Fibroblast of the conjunctiva (primary cell): ENCODE results near the gene TMEM14A.
A peak's percentile ranks its signal among the peaks of the same experiment; 100 is the strongest.
"Not testable (repeated sequence)": the region's sequence is repeated elsewhere in the genome, so short reads cannot be mapped to it uniquely, and the experiment has no call there.

Experiments used
- DNase-seq: peaks from one replicate; pipeline ENCODE4 v3.0.0-alpha.2; 2010; ENCODE audit warnings: low read depth

The TMEM14A gene

DNA sequence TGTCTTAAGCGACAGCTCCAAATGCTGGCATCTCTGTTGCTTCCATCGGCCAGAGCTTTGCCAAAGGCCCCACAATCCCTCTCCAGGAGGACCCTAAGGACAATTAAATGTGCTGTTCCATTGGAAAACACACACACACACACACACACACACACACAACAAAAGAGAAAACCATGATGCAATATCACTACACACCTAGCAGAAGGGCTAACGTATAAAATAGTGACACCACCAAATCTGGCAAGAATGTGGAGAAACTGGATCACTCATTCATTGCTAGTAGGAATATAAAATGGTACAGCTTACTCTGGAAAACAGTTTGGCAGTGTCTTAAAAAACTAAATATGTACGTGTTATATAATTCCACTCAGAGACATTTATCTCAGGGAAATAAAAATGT lies 13.0 kb upstream of the TMEM14A start:
- no peak for DNase-seq

DNA sequence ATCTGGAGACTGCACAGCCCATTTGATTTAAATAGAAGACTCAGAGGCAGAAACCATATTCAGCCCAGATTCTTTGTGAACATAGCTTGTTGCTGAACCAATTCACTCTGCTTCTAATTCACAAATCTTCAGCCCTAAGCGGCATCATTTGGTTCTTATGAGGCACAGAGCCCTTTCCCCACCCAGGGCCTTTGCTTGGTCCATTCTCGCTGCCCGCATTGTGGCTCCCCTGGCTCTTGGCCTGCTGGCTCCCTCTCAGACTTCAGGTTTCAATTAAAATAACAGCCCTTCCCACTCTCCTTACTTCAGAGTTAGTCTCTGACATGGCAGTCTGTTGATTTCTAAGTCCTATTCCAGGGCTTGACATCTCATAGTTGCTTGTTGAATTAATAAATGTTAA lies 9.4 kb upstream of the TMEM14A start:
- DNase-seq = peak; percentile 78

DNA sequence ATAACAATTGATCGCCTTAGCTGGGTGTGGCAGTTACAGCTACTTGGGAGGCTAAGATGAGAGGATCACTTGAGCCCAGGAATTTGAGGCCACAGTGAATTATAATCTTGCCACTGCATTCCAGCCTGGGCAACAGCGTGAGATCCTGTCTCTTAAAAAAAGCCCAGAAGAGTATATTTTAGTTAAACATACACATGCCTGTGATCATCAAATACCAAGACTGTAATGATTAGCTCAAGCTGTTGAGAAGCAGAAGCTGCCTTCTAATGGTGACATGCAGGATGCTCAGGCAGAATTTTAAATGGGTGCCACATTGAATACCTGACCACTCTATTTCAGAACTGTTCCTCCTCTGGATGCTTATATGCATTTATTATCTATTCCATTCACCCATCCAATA lies 8.9 kb upstream of the TMEM14A start:
- DNase-seq = no peak

GRCh38 chr6:52663120-52663935 lies 7.6 kb upstream of the TMEM14A start:
- peak; percentile 78 for DNase-seq

- DNase-seq = no peak
Measured at GRCh38 chr6:52663936-52664185, 7.1 kb upstream of the TMEM14A start.

- DNase-seq = peak; percentile 95
Measured at GRCh38 chr6:52664186-52664990, 6.5 kb upstream of the TMEM14A start.

GRCh38 chr6:52664991-52665686 lies 5.8 kb upstream of the TMEM14A start:
- DNase-seq = no peak

- DNase-seq = no peak
Measured at GRCh38 chr6:52666071-52666470, 4.8 kb upstream of the TMEM14A start.

GRCh38 chr6:52666523-52666922 lies 4.4 kb upstream of the TMEM14A start:
- DNase-seq = no peak

GRCh38 chr6:52667572-52667971 lies 3.3 kb upstream of the TMEM14A start:
- DNase-seq = no peak

DNA sequence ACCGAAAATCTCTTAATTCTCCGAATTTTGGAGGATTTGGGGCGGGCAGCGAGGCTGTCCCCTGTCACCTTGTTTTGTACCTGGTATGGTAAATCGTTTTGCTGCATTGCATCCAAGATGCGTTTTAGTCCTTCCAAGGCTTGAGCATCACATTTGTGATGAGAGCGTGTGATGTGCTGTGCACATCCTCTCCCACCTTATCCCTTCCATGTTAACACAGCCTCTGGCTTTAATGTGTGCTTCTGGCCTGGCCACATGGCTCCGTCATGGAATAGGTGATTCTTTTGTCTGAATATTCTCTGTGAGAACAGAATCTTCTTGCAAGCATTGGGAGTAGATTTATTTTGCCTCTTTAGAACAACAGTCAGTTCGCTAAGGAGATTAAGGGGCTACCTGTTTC lies 763 bp downstream of the TMEM14A start:
- DNase-seq = no peak

DNA sequence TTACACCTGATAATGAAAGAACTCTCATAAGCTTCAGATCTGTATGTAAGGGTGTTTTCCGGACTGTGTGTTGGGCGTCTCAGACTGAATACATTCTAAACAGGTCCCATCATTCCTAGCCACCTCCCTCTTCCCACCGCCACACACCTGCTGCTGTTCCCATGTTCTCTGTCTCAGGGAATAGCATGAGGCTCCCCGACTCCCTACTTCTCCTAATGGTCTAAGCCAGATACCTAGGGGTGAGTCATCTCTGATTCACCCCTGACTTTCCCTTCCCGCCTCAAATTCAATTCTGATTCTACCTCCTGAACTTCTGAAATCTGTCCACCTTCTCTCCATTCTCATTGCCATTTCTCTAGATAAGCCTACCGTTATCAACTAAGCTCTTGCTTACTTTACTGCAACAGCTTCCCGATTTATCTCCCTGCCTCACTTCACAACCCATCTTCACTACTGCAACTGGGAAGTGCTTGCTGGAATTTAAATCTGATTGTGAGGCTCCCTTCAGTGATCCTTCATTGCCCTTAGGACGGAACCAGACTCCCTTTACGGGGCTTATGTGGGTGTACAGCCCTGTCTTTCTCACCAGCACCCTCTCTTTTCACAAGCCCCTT lies 1.6 kb downstream of the TMEM14A start:
- no peak for DNase-seq

- no peak for DNase-seq
Measured at GRCh38 chr6:52674666-52675065, 3.8 kb downstream of the TMEM14A start.

DNA sequence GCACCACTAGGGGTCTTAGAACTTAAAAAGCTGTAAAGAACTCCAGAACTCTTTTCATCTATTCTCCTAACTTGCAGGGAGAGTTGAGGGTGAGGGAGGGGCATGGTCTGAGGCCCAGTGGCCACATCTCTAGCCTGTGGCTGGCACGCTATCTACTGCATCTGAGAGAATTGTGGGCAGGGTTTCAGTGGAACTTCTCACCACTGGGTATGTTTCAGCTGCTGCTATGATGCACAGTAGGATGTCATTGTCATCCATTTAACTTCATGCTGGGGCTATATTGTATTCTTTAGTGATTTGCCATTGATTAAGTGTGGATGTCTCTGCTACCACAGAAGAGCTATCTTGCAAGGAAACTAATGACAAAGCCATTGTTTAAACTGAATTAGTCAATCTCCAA lies 4.5 kb downstream of the TMEM14A start:
- no peak for DNase-seq

DNA sequence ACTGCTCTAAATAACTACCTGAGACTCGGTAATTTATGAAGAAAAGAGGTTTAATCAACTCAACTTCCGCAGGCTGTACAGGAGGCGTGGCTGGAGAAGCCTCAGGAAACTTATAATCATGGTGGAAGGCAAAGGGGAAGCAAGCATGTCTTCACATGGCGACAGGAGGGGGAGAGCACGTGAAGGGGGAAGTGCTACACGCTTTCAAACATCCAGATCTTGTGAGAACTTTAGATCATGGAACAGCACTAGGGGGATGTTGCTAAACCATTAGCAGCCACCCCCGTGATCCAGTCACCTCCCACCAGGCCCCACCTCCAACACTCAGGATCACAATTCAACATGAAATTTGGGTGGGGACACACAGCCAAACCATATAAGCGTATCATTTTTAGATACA lies 5.7 kb downstream of the TMEM14A start:
- DNase-seq = not testable (repeated sequence)

GRCh38 chr6:52681416-52681815 lies 10.5 kb downstream of the TMEM14A start:
- no peak for DNase-seq

DNA sequence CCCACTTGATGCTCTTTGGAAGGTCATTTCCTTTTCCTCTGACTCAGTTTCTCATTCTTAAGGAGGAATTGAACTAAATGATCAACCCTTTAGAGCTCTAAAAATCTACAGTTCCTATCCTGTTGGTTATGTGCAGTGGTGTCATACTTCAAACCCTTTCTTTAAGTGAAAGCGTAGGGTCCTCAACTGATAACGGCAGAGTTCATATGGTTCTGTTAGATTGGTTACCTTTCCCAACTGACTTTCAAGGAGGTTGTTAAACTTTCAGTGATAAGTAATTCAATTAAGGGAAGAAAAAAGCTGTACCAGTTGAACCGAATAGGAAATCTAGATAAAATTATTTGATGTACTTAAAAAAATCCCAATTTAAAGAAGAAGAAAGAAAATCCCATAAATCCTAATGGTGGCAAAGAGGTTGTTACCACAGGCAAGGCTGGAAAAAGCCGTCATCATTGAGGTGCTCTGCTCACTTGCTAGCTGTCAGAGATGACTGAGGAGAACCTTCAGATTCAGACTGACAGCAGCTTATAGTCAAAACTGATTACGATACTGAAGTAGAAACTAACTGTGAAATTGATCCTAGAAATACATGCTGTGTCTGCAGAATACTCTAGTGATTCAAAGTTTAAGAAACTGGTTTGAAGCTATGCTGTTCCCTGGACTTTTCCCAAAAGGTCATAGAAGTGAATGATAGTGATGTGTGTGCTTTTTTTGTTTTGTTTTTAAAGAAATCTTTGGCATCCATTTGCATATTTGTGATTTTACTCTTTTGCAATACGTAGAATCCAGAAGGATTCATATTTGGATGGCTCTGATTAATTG lies 16.2 kb downstream of the TMEM14A start:
- DNase-seq = no peak

DNA sequence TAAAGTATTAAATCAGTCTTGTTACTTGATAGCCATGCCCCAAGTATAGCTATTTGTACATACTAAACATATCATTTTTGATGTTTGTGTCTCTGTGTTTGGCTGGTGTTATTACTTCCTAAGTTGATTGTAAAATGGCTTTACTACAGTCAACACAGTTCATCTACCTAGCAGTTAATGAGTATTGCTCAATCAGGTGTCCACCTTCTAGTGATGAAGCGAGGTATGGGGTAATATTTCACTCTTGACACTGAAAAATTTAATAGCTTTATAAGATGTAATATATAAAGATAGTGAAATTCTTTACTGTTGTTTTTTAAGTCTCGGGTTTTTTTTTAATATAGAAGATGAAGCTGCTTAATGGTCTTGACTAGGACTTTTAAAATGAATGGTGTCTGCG lies 18.9 kb downstream of the TMEM14A start:
- DNase-seq = no peak

- no peak for DNase-seq
Measured at GRCh38 chr6:52691718-52692117, 20.8 kb downstream of the TMEM14A start.

DNA sequence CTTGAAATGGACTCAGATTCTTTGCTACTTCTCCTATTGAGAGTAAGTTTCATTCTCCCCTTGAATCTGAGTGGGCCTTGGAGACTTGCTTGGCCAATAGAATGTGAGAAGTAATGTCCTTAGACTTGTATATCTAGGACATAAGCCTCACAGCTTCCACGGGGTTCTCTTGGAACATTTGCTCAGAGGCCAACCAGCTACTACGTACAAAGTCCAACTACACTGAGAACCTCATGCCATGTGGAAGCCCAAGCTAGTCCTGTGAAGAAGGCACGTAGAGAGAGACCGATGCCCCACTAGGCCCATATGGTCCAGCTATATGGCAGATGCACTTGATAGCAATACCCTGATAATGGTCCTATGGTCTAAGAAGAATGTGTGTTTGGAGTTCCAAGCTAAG lies 22.9 kb downstream of the TMEM14A start:
- no peak for DNase-seq

DNA sequence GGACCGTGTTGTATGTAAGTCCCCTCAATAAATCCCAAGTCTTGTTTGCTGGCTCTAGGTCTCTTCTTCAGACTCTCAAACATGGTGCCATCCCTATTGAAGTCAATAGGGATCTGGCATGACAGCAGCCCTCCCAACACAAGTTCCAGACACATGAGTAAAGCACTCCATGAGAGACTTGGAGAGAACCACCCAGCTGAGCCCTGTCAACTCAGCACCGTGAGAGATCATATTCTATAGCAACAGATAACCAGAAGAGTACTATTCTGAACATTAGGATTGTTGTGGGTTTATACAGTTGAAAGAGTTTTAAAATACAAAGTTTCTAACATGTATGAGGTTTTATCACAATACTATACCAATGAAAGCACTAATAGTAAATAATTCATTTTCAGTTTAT lies 23.5 kb downstream of the TMEM14A start:
- DNase-seq = no peak

DNA sequence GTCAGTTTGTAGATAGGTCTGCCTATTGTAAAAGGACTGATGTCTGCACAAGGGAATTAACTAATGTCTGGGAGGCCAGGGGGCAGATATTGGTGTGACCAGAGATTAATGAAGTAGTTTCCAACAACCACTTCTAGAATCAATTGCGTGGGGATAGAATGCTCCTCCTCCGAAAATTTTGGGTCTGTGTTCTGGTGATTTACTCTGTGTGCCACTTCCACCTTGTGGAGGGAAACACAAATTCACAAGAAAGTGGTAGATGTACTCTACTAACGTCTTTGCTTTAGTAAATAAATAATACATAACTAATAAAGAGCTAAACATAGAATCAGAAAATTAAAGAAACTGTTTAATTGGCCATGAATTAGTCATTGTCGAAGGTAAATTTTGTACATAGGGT lies 25.5 kb downstream of the TMEM14A start:
- no peak for DNase-seq
